ENCODE results near the gene TAB3.

GRCh38 chrX:30821116-30821515, 67.9 kb downstream of the TAB3 start:
- TF ChIP-seq GATA3 (IDR thresholded peaks at IDR 0.05; ENCODE audit: low read depth, low read length) (no peak), GATA2 (IDR thresholded peaks at IDR 0.05; ENCODE audit: low read depth, low read length) (no peak)
